GM19468 (cell line): Measurements from ENCODE around the gene GNL3.
"Not testable (repeated sequence)": the region's sequence is repeated elsewhere in the genome, so short reads cannot be mapped to it uniquely, and the experiment has no call there.

Experiments used
- ATAC-seq: cut with Tn5 transposase; IDR thresholded peaks from one replicate; pipeline ENCODE4 v1.9.1; 2021; ENCODE audit warnings: mild to moderate bottlenecking, moderate library complexity, moderate number of reproducible peaks; ENCODE audit not compliant: unreplicated experiment; ENCODE audit errors: extremely low read depth

Gene GNL3

GRCh38 chr3:52714335-52715302 lies 28.8 kb downstream of the GNL3 start:
- ATAC-seq: no peak

GRCh38 chr3:52715714-52716305 lies 30.0 kb downstream of the GNL3 start:
- no peak for ATAC-seq

- no peak for ATAC-seq
Observed at GRCh38 chr3:52719618-52720017, 33.8 kb downstream of the GNL3 start.

GRCh38 chr3:52721002-52721729 lies 35.3 kb downstream of the GNL3 start:
- no peak for ATAC-seq

- no peak for ATAC-seq
Observed at GRCh38 chr3:52721730-52722008, 35.8 kb downstream of the GNL3 start.

- ATAC-seq: no peak
Observed at GRCh38 chr3:52722491-52722890, 36.7 kb downstream of the GNL3 start.

GRCh38 chr3:52723935-52724334 lies 38.1 kb downstream of the GNL3 start:
- no peak for ATAC-seq

GRCh38 chr3:52724511-52724910 lies 38.7 kb downstream of the GNL3 start:
- no peak for ATAC-seq

GRCh38 chr3:52728753-52729152 lies 42.9 kb downstream of the GNL3 start:
- ATAC-seq: not testable (repeated sequence)

GRCh38 chr3:52730681-52731080 lies 44.8 kb downstream of the GNL3 start:
- no peak for ATAC-seq

- no peak for ATAC-seq
Observed at GRCh38 chr3:52731590-52731989, 45.8 kb downstream of the GNL3 start.

- no peak for ATAC-seq
Observed at GRCh38 chr3:52733256-52733891, 47.5 kb downstream of the GNL3 start.

GRCh38 chr3:52739730-52740129 lies 53.9 kb downstream of the GNL3 start:
- no peak for ATAC-seq

GRCh38 chr3:52742418-52743041 lies 56.7 kb downstream of the GNL3 start:
- ATAC-seq: no peak

GRCh38 chr3:52743152-52743551 lies 57.3 kb downstream of the GNL3 start:
- no peak for ATAC-seq

GRCh38 chr3:52743721-52744120 lies 57.9 kb downstream of the GNL3 start:
- ATAC-seq: no peak
